GM23338 (cell line): Measurements from ENCODE around the gene GSTM1. TPM values are rescaled to one million over a fixed set of nuclear protein-coding genes. Genes with fewer than 3 reads are reported as not detected.
"Not testable (repeated sequence)": the region's sequence is repeated elsewhere in the genome, so short reads cannot be mapped to it uniquely, and the experiment has no call there.

Experiments
- ATAC-seq: fragments of 200-7000 bp; cut with Tn5 transposase; 3 replicates; pipeline ENCODE4 v1.9.1; 2020
- DNase-seq: peaks from one replicate; pipeline ENCODE4 v3.0.0-alpha.2; 2015; ENCODE audit warnings: low spot score
- H2AFZ ChIP-seq: fragments of 200-600 bp; sonication (generic); 2 replicates; pipeline ENCODE4 v1.8.0; 2016; ENCODE audit warnings: antibody characterized with exemption, mild to moderate bottlenecking, moderate library complexity
- H3F3A ChIP-seq: fragments of 200-600 bp; sonication (generic); replicated peaks from 2 replicates; pipeline ENCODE4 v1.8.0; 2017; ENCODE audit warnings: antibody characterized with exemption, mixed run types, low read depth
- H3K27ac ChIP-seq: fragments of 200-600 bp; sonication (generic); 2 replicates; pipeline ENCODE4 v1.6.1; 2016; ENCODE audit warnings: low read depth
- H3K27me3 ChIP-seq: fragments of 200-600 bp; sonication (generic); 2 replicates; pipeline ENCODE4 v1.8.0; 2016; ENCODE audit warnings: mild to moderate bottlenecking, mixed run types, moderate library complexity; ENCODE audit not compliant: insufficient read depth
- H3K36me3 ChIP-seq: fragments of 200-600 bp; sonication (generic); 2 replicates; pipeline ENCODE4 v1.8.0; 2016; ENCODE audit warnings: mild to moderate bottlenecking; ENCODE audit not compliant: insufficient read depth
- H3K4me1 ChIP-seq: fragments of 200-600 bp; sonication (generic); 2 replicates; pipeline ENCODE4 v1.8.0; 2016; ENCODE audit warnings: mild to moderate bottlenecking, moderate library complexity; ENCODE audit not compliant: insufficient read depth
- H3K4me2 ChIP-seq: fragments of 200-600 bp; sonication (generic); 2 replicates; pipeline ENCODE4 v1.7.1; 2017; ENCODE audit warnings: mixed run types
- H3K4me3 ChIP-seq: fragments of 200-600 bp; sonication (generic); 2 replicates; pipeline ENCODE4 v1.6.1; 2016; ENCODE audit warnings: mixed run types
- H3K79me2 ChIP-seq: fragments of 200-600 bp; sonication (generic); replicated peaks from 2 replicates; pipeline ENCODE4 v1.8.0; 2017; ENCODE audit warnings: mild to moderate bottlenecking; ENCODE audit not compliant: insufficient read depth
- H3K9me2 ChIP-seq: fragments of 200-600 bp; sonication (generic); 2 replicates; pipeline ENCODE4 v1.8.0; 2017; ENCODE audit not compliant: insufficient read depth
- H4K20me1 ChIP-seq: fragments of 200-600 bp; sonication (generic); replicated peaks from 2 replicates; pipeline ENCODE4 v1.8.0; 2017; ENCODE audit warnings: mild to moderate bottlenecking; ENCODE audit not compliant: insufficient read depth
- H3K27ac Mint-ChIP-seq: 2 replicates; pipeline ENCODE4 v1.8.0; 2020; ENCODE audit warnings: inconsistent platforms, mild to moderate bottlenecking, moderate library complexity, mixed read lengths
- H3K27me3 Mint-ChIP-seq: 3 replicates; pipeline ENCODE4 v1.8.0; 2022; ENCODE audit warnings: low read depth, mild to moderate bottlenecking, moderate library complexity, mixed read lengths, inconsistent platforms; ENCODE audit not compliant: insufficient read depth, poor library complexity
- H3K36me3 Mint-ChIP-seq: 3 replicates; pipeline ENCODE4 v1.8.0; 2021; ENCODE audit warnings: low read depth, mild to moderate bottlenecking, inconsistent platforms, moderate library complexity, mixed read lengths
- H3K4me1 Mint-ChIP-seq: 3 replicates; pipeline ENCODE4 v1.8.0; 2020; ENCODE audit warnings: mild to moderate bottlenecking, inconsistent platforms, mixed read lengths
- H3K4me3 Mint-ChIP-seq: 3 replicates; pipeline ENCODE4 v1.8.0; 2021; ENCODE audit warnings: moderate library complexity, mild to moderate bottlenecking, inconsistent platforms, mixed read lengths
- H3K9me3 Mint-ChIP-seq: 3 replicates; pipeline ENCODE4 v1.8.0; 2020; ENCODE audit warnings: moderate library complexity, mild to moderate bottlenecking, inconsistent platforms, mixed read lengths
- EZH2phosphoT487 ChIP-seq: fragments of 200-600 bp; sonication (generic); IDR thresholded peaks from one replicate; pipeline ENCODE4 v1.8.1; 2018; ENCODE audit warnings: antibody characterized with exemption; ENCODE audit not compliant: unreplicated experiment
- JUNB ChIP-seq: IDR thresholded peaks from one replicate; pipeline ENCODE4 v1.6.1; 2016; ENCODE audit warnings: antibody characterized with exemption; ENCODE audit not compliant: unreplicated experiment
- ZNF114 ChIP-seq: fragments of 250-450 bp; sonication (Bioruptor Pico); IDR thresholded peaks from 2 replicates; pipeline ENCODE4 v1.5.0; 2020; ENCODE audit warnings: mild to moderate bottlenecking, moderate library complexity
- ZNF331 ChIP-seq: fragments of 250-450 bp; sonication (Bioruptor Pico); IDR thresholded peaks from 2 replicates; pipeline ENCODE4 v1.5.0; 2020; ENCODE audit warnings: low read depth, mild to moderate bottlenecking, moderate library complexity
- polyA plus RNA-seq: library from polyadenylated mRNA; unstranded; fragments of >200 nt; fragmentation: Nextera tagmentation; extraction: Ambion mirVana; gene quantifications from 2 replicates; pipeline ENCODE4 v1.2.1, GENCODE V29; 2016
- total RNA-seq: library from RNA; depleted of rRNA; stranded (reverse); fragments of >200 nt; shearing (Covaris generic); gene quantifications from 2 replicates; pipeline ENCODE4 v1.2.3, GENCODE V29; 2014
- TF ChIP-seq, protein P1 (sequence below), 2 experiments: fragments of 200-600 bp in 1 of 2; sonication (generic) in 1 of 2; conservative IDR thresholded peaks; 2 replicates each; pipeline versions ENCODE4 v1.5.1 to v1.6.1; 2016 to 2017; ENCODE audit warnings: antibody characterized with exemption in 2 of 2, low read depth in 2 of 2, mild to moderate bottlenecking in 2 of 2, moderate library complexity in 1 of 2
- TF ChIP-seq, protein P2 (sequence below): fragments of 250-450 bp; sonication (Bioruptor Pico); IDR thresholded peaks from 2 replicates; pipeline ENCODE4 v1.5.0; 2020; ENCODE audit warnings: mild to moderate bottlenecking, moderate library complexity
- TF ChIP-seq, protein P3 (sequence below): IDR thresholded peaks from 2 replicates; pipeline ENCODE4 v1.6.1; 2016; ENCODE audit warnings: antibody characterized with exemption
- TF ChIP-seq, protein P4 (sequence below): IDR thresholded peaks from one replicate; pipeline ENCODE4 v1.6.1; 2018; ENCODE audit warnings: antibody characterized with exemption; ENCODE audit not compliant: unreplicated experiment

The GSTM1 gene
- total and polyA plus RNA-seq, 2 experiments from 2014 or later = not detected

DNA sequence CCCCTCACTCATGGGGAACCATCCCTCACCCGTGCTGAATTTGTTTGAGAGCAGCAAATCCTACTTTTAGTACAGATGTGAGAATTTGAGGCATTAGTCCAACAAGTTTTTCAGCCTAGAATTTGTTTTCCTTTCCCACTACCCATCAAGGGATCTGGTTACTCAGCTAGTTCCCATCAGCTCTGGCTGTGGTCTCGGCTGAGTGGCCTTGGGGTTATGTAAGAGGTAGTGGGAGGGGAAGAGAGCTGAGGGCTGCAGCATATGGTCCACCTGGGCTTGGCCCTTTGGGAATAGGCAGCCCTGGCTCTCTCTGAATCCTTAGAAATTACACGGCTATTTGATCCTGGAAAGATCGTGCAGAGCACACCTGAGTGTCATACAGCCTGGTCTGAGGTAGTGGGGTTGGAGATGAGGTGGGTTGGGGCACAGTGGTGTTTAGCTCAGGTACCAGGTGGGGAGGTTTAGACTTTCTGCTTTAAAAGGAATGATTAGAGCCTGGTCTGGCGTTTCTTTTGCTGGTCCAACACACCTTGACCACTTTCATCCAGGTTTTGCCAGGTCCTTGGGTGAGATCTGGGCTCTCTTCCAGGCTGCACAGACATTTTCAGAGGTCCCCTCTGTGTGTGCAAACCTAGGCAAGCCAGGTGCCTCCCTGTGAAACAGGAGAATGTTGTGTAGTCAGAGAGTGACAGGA lies 27.5 kb upstream of the GSTM1 start:
- Histone ChIP-seq H3K27me3 (peaks cover 1% of the 10 kb centered on the region; the same call in 1 of the 2 replicates), H3K9me2 (no peaks in the 10 kb centered on the region), H3K79me2 (no peaks in the 10 kb centered on the region), H4K20me1 (no peaks in the 10 kb centered on the region), H2AFZ (no peak overlapping the region), H3K4me3 (no peak overlapping the region), H3F3A (peaks cover 1% of the 10 kb centered on the region), H3K4me2 (no peak overlapping the region), H3K27ac (no peak overlapping the region), H3K36me3 (no peaks in the 10 kb centered on the region), H3K4me1 (peaks cover 5% of the 10 kb centered on the region; the same call in 1 of the 2 replicates)
- ATAC-seq (no peak), DNase-seq (no peak)
- no peak overlapping the region for H3K27ac Mint-ChIP-seq
- no peak for TF ChIP-seq ZNF331 (CRISPR knock-in tag)
- TF ChIP-seq, protein P1, sequence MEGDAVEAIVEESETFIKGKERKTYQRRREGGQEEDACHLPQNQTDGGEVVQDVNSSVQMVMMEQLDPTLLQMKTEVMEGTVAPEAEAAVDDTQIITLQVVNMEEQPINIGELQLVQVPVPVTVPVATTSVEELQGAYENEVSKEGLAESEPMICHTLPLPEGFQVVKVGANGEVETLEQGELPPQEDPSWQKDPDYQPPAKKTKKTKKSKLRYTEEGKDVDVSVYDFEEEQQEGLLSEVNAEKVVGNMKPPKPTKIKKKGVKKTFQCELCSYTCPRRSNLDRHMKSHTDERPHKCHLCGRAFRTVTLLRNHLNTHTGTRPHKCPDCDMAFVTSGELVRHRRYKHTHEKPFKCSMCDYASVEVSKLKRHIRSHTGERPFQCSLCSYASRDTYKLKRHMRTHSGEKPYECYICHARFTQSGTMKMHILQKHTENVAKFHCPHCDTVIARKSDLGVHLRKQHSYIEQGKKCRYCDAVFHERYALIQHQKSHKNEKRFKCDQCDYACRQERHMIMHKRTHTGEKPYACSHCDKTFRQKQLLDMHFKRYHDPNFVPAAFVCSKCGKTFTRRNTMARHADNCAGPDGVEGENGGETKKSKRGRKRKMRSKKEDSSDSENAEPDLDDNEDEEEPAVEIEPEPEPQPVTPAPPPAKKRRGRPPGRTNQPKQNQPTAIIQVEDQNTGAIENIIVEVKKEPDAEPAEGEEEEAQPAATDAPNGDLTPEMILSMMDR (conservative IDR thresholded peaks at IDR 0.05; ENCODE audit: low read depth in 2 of 2) = no peak
- TF ChIP-seq, protein P2, sequence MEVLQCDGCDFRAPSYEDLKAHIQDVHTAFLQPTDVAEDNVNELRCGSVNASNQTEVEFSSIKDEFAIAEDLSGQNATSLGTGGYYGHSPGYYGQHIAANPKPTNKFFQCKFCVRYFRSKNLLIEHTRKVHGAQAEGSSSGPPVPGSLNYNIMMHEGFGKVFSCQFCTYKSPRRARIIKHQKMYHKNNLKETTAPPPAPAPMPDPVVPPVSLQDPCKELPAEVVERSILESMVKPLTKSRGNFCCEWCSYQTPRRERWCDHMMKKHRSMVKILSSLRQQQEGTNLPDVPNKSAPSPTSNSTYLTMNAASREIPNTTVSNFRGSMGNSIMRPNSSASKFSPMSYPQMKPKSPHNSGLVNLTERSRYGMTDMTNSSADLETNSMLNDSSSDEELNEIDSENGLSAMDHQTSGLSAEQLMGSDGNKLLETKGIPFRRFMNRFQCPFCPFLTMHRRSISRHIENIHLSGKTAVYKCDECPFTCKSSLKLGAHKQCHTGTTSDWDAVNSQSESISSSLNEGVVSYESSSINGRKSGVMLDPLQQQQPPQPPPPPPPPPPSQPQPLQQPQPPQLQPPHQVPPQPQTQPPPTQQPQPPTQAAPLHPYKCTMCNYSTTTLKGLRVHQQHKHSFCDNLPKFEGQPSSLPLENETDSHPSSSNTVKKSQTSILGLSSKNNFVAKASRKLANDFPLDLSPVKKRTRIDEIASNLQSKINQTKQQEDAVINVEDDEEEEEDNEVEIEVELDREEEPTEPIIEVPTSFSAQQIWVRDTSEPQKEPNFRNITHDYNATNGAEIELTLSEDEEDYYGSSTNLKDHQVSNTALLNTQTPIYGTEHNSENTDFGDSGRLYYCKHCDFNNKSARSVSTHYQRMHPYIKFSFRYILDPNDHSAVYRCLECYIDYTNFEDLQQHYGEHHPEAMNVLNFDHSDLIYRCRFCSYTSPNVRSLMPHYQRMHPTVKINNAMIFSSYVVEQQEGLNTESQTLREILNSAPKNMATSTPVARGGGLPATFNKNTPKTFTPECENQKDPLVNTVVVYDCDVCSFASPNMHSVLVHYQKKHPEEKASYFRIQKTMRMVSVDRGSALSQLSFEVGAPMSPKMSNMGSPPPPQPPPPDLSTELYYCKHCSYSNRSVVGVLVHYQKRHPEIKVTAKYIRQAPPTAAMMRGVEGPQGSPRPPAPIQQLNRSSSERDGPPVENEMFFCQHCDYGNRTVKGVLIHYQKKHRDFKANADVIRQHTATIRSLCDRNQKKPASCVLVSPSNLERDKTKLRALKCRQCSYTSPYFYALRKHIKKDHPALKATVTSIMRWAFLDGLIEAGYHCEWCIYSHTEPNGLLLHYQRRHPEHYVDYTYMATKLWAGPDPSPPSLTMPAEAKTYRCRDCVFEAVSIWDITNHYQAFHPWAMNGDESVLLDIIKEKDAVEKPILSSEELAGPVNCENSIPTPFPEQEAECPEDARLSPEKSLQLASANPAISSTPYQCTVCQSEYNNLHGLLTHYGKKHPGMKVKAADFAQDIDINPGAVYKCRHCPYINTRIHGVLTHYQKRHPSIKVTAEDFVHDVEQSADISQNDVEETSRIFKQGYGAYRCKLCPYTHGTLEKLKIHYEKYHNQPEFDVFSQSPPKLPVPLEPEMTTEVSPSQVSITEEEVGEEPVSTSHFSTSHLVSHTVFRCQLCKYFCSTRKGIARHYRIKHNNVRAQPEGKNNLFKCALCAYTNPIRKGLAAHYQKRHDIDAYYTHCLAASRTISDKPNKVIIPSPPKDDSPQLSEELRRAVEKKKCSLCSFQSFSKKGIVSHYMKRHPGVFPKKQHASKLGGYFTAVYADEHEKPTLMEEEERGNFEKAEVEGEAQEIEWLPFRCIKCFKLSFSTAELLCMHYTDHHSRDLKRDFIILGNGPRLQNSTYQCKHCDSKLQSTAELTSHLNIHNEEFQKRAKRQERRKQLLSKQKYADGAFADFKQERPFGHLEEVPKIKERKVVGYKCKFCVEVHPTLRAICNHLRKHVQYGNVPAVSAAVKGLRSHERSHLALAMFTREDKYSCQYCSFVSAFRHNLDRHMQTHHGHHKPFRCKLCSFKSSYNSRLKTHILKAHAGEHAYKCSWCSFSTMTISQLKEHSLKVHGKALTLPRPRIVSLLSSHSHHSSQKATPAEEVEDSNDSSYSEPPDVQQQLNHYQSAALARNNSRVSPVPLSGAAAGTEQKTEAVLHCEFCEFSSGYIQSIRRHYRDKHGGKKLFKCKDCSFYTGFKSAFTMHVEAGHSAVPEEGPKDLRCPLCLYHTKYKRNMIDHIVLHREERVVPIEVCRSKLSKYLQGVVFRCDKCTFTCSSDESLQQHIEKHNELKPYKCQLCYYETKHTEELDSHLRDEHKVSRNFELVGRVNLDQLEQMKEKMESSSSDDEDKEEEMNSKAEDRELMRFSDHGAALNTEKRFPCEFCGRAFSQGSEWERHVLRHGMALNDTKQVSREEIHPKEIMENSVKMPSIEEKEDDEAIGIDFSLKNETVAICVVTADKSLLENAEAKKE = no peak
- TF ChIP-seq ZNF114 (CRISPR knock-in tag) = no peak
- no peak for TF ChIP-seq EZH2phosphoT487
- TF ChIP-seq, protein P3, sequence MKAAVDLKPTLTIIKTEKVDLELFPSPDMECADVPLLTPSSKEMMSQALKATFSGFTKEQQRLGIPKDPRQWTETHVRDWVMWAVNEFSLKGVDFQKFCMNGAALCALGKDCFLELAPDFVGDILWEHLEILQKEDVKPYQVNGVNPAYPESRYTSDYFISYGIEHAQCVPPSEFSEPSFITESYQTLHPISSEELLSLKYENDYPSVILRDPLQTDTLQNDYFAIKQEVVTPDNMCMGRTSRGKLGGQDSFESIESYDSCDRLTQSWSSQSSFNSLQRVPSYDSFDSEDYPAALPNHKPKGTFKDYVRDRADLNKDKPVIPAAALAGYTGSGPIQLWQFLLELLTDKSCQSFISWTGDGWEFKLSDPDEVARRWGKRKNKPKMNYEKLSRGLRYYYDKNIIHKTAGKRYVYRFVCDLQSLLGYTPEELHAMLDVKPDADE = no peak
- no peak for TF ChIP-seq JUNB
- TF ChIP-seq, protein P4, sequence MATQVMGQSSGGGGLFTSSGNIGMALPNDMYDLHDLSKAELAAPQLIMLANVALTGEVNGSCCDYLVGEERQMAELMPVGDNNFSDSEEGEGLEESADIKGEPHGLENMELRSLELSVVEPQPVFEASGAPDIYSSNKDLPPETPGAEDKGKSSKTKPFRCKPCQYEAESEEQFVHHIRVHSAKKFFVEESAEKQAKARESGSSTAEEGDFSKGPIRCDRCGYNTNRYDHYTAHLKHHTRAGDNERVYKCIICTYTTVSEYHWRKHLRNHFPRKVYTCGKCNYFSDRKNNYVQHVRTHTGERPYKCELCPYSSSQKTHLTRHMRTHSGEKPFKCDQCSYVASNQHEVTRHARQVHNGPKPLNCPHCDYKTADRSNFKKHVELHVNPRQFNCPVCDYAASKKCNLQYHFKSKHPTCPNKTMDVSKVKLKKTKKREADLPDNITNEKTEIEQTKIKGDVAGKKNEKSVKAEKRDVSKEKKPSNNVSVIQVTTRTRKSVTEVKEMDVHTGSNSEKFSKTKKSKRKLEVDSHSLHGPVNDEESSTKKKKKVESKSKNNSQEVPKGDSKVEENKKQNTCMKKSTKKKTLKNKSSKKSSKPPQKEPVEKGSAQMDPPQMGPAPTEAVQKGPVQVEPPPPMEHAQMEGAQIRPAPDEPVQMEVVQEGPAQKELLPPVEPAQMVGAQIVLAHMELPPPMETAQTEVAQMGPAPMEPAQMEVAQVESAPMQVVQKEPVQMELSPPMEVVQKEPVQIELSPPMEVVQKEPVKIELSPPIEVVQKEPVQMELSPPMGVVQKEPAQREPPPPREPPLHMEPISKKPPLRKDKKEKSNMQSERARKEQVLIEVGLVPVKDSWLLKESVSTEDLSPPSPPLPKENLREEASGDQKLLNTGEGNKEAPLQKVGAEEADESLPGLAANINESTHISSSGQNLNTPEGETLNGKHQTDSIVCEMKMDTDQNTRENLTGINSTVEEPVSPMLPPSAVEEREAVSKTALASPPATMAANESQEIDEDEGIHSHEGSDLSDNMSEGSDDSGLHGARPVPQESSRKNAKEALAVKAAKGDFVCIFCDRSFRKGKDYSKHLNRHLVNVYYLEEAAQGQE = no peak
- no peak overlapping the region for H3K4me3 Mint-ChIP-seq
- H3K36me3 Mint-ChIP-seq = no peaks in the 10 kb centered on the region
- peaks cover 4% of the 10 kb centered on the region for H3K4me1 Mint-ChIP-seq
- no peaks in the 10 kb centered on the region for H3K9me3 Mint-ChIP-seq
- peaks cover 9% of the 10 kb centered on the region for H3K27me3 Mint-ChIP-seq

DNA sequence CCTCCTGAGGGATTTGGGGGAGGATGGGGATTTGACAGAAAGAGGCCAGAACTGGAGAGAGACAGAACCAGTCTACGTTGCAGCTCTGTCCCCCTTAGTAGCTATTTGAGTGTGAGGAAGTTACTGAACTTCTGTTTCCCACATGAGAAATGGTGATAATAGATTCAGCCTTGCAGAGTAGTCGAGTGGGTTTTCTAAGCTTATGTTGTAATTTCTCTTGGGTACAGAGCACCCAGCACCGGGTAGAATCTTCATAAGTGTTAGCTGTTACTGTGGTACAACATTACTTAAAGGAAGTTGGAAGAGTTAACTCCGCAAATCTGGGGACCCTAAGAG lies 27.0 kb upstream of the GSTM1 start:
- H3K27me3 Mint-ChIP-seq, H3K4me3 Mint-ChIP-seq, H2AFZ ChIP-seq, H3F3A ChIP-seq, H3K9me2 ChIP-seq, ATAC-seq, H3K9me3 Mint-ChIP-seq, H3K79me2 ChIP-seq, H3K4me1 ChIP-seq, H3K4me3 ChIP-seq, H4K20me1 ChIP-seq, DNase-seq, H3K4me2 ChIP-seq, H3K27me3 ChIP-seq, H3K36me3 ChIP-seq, H3K36me3 Mint-ChIP-seq, H3K27ac ChIP-seq, H3K4me1 Mint-ChIP-seq, H3K27ac Mint-ChIP-seq: not testable (repeated sequence)
